ENCODE measurements around the gene FAM120B. TPM values are rescaled to one million over a fixed set of nuclear protein-coding genes. Genes with fewer than 3 reads are reported as not detected.

Gene FAM120B
- total RNA-seq, 1 experiment from 2014 or later = 15.2 TPM

GRCh38 chr6:170434821-170435155 is 128.2 kb downstream of the FAM120B start (continued):
- TF ChIP-seq ARID4B (CRISPR knock-in tag; IDR thresholded peaks at IDR 0.05; ENCODE audit: borderline replicate concordance) = no peak

GRCh38 chr6:170435766-170436165 is 129.2 kb downstream of the FAM120B start:
- TF ChIP-seq HMGXB4 (CRISPR knock-in tag; IDR thresholded peaks at IDR 0.05) (no peak), MXD4 (CRISPR knock-in tag; IDR thresholded peaks at IDR 0.05; ENCODE audit: borderline replicate concordance) (no peak), TEAD4 (CRISPR knock-in tag; IDR thresholded peaks at IDR 0.05) (no peak), OVOL2 (CRISPR knock-in tag; IDR thresholded peaks at IDR 0.05; ENCODE audit: borderline replicate concordance) (no peak), ZSCAN18 (CRISPR knock-in tag; IDR thresholded peaks at IDR 0.05) (no peak)
- Mint-ChIP-seq H3K4me1 (peaks cover 18% of the 10 kb centered on the region), H3K9me3 (peaks cover 5% of the 10 kb centered on the region; the same call in 1 of the 2 replicates), H3K36me3 (peaks cover 3% of the 10 kb centered on the region; the same call in 1 of the 2 replicates), H3K27me3 (ENCODE audit: low read depth) (no peaks in the 10 kb centered on the region; the same call in 1 of the 2 replicates), H3K4me3 (no peak overlapping the region), H3K27ac (no peak overlapping the region)
- CTCF ChIA-PET = no interaction called here
- ATAC-seq (no peak), DNase-seq (ENCODE audit: low spot score) (no peak)
- POLR2A ChIA-PET = no interaction called here

- DNase-seq (ENCODE audit: low spot score) (no peak), ATAC-seq (no peak)
- POLR2A ChIA-PET = no interaction called here
- no peak overlapping the region for H3K27ac Mint-ChIP-seq
- no peak overlapping the region for H3K4me3 Mint-ChIP-seq
- peaks cover 5% of the 10 kb centered on the region; the same call in 1 of the 2 replicates for H3K9me3 Mint-ChIP-seq
- H3K27me3 Mint-ChIP-seq (ENCODE audit: low read depth) = no peaks in the 10 kb centered on the region; the same call in 1 of the 2 replicates
- CTCF ChIA-PET = interaction anchor here (1.0 kb wide), 1 partner anchor 11 kb away, joined by 3 read pairs; no protein-coding TSS in a partner anchor
- peaks cover 18% of the 10 kb centered on the region for H3K4me1 Mint-ChIP-seq
- H3K36me3 Mint-ChIP-seq = peaks cover 3% of the 10 kb centered on the region; the same call in 1 of the 2 replicates
- TF ChIP-seq ZMAT4 (CRISPR knock-in tag; IDR thresholded peaks at IDR 0.05) = no peak
- TF ChIP-seq MLX (CRISPR knock-in tag; IDR thresholded peaks at IDR 0.05) = no peak
- no peak for TF ChIP-seq AR (CRISPR knock-in tag; IDR thresholded peaks at IDR 0.05)
- no peak for TF ChIP-seq OVOL2 (CRISPR knock-in tag; IDR thresholded peaks at IDR 0.05; ENCODE audit: borderline replicate concordance)
- no peak for TF ChIP-seq USF2 (CRISPR knock-in tag; IDR thresholded peaks at IDR 0.05)
- TF ChIP-seq ZNF396 (CRISPR knock-in tag; IDR thresholded peaks at IDR 0.05; ENCODE audit: borderline replicate concordance) = no peak
- TF ChIP-seq TP53 (CRISPR knock-in tag; IDR thresholded peaks at IDR 0.05) = no peak
- TF ChIP-seq PRRX2 (CRISPR knock-in tag; IDR thresholded peaks at IDR 0.05) = no peak
- TF ChIP-seq ESRRA (CRISPR knock-in tag; IDR thresholded peaks at IDR 0.05; ENCODE audit: borderline replicate concordance) = no peak
- TF ChIP-seq ELF4 (CRISPR knock-in tag; IDR thresholded peaks at IDR 0.05; ENCODE audit: low read depth) = no peak
- TF ChIP-seq ZSCAN18 (CRISPR knock-in tag; IDR thresholded peaks at IDR 0.05) = no peak
Measured at GRCh38 chr6:170436209-170436809, 129.8 kb downstream of the FAM120B start.

Data from WTC11 (cell line).